HFF-Myc (cell line): ENCODE measurements around the gene SMOC2.

Experiments used
- DNase-seq: peaks from one replicate; pipeline ENCODE4 v3.0.0-alpha.2; 2011; ENCODE audit warnings: low read depth; ENCODE audit errors: extremely low read depth
- H3K4me3 ChIP-seq: replicated peaks from 2 replicates; pipeline ENCODE4 v1.5.1; 2011; ENCODE audit warnings: low read depth, mild to moderate bottlenecking, control low read depth, low read length
- TF ChIP-seq, protein P1 (sequence below): IDR thresholded peaks from 2 replicates; pipeline ENCODE4 v1.5.1; 2012; ENCODE audit warnings: mild to moderate bottlenecking, low read depth, low read length, control low read depth; ENCODE audit errors: missing control alignments

SMOC2 gene

DNA sequence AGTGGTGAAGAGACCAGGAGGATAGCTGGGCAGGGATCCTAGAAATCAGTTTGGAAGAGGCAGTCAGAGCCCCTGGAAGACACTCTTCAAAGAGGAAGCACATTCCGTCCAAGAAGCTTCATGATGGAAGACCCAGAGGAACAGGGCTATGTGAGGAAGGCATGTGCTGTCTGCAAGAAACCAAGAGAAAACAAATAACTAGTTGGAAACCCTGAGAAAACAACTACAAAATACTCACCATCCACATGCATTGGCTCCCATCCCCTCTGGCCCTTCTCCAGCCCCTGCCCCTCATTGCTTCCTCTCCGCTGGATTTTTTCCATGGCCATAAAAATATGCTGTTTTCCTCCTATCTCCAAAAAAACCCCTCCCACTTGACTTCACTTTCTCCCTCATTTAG lies 40.9 kb upstream of the SMOC2 start:
- TF ChIP-seq, protein P1, sequence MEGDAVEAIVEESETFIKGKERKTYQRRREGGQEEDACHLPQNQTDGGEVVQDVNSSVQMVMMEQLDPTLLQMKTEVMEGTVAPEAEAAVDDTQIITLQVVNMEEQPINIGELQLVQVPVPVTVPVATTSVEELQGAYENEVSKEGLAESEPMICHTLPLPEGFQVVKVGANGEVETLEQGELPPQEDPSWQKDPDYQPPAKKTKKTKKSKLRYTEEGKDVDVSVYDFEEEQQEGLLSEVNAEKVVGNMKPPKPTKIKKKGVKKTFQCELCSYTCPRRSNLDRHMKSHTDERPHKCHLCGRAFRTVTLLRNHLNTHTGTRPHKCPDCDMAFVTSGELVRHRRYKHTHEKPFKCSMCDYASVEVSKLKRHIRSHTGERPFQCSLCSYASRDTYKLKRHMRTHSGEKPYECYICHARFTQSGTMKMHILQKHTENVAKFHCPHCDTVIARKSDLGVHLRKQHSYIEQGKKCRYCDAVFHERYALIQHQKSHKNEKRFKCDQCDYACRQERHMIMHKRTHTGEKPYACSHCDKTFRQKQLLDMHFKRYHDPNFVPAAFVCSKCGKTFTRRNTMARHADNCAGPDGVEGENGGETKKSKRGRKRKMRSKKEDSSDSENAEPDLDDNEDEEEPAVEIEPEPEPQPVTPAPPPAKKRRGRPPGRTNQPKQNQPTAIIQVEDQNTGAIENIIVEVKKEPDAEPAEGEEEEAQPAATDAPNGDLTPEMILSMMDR, result no peak
- DNase-seq, result no peak
- no peak overlapping the region for H3K4me3 ChIP-seq

DNA sequence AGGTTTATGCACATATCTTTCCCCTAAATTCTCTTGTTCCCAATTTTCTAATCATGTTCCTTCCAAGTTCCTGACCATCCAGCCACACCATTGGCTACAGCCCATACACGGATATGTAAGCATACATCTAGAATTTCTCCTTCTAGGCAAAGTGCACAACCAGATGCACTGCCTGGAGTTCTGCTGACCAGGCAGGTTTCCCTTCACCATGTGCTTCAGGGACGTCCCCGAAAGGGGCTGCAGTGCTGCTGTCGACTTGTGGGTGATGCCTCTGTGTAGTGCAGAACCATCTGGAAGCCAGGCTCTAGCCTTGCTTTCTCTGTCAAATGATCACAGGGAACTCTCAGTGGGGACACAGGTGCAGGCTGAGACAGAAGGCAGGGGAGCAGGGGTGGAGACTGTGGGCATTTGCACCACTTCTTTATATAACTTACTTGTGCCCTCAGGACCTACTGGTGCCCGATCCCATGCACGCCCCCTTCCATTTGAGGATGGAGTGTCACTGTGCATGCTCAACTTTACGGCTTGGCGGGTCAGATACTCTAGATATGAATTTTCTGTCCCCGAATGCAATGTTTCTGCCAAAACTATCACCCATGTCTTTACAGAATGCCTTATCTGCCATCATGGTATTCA lies 37.5 kb upstream of the SMOC2 start:
- no peak for DNase-seq
- no peak overlapping the region for H3K4me3 ChIP-seq
- TF ChIP-seq, protein P1, result no peak

DNA sequence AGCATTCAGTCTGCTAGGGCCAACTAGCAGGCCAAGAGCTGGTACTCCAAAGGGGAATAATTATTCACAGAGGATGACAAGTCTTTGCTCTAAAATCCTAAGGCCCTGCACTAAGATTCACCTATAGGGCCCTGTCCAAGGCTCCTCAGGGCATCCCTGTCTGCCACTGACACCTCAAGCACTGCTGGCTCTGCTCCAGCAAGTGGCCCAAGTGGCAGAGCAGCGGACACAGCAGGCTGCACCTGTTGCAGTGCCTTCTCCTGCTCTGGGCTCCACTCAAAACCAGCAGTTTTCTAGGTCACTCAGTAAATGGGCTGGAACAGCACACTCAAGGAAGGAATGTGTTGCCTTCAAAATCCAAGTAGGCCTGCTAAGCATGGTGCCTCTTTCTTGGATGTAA lies 36.4 kb upstream of the SMOC2 start:
- no peak overlapping the region for H3K4me3 ChIP-seq
- DNase-seq, result no peak
- TF ChIP-seq, protein P1, result no peak

DNA sequence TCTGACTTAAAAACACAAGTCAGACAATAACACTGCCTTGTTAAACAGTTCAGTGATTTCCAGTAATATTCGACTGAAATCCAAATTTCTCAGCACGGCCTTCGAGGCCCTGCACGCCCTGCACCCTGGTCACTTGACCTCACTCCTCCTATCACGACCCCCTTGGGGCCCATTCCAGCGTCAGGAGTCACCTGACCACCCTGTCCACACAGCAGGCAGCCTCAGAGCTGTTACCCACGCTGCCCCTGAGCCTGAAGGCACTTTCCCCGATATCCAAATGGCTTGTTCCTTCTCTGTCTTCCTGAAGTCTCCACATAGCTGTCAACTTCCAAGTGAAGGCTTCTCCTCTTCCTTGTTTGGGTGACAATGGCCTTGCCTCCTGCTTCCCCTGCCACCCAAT lies 33.1 kb upstream of the SMOC2 start:
- H3K4me3 ChIP-seq, result no peak overlapping the region
- no peak for DNase-seq
- TF ChIP-seq, protein P1, result no peak

DNA sequence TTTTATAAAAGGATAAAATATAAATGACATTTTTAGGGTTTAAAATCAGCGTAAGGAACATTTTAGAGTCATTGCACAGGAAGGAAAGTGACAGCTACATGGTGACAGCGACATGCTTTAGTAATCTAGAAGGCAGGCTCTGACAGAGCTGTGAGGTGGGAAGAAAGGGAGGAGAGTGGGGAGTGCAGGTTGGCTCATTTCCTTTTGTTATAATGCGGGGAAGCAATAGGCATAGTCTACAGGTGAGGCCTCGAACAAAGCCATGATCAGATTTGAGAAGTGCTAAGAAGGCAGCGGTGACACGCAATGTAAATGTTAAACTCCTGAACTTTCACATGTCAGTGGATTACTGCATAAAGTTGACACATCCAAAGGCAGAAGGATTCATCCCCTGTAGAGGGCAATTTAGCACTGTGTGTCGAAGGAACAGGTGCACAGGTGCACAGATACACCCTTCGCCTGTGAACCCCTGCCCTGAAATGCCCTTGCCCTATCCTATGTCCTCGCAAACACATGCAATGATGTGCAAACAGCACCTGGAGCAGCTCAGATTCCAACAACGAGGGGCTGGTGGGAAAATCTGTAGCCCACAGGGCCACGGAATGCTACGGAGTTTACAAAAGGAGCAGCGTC lies 32.4 kb upstream of the SMOC2 start:
- TF ChIP-seq, protein P1, result no peak
- H3K4me3 ChIP-seq, result no peak overlapping the region
- DNase-seq, result no peak

DNA sequence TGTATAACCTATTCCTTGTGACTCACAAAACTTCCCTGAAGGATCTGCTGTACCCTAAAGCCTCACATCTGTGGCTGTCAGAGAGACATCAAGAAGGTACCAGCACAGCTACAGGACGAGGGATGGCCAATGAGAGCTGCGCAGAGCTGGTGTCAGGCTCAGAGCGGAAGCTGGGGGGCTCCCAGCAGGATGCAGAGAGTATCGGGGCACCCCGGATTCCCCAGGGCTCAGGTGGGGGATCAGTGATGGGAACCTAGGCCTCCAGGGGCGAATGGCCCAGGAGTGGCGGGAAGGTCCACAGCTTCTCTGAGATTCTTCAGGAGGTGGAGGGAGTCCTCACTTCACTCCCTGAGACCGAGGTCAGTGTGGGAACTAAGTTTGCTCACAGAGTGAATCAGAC lies 30.9 kb upstream of the SMOC2 start:
- H3K4me3 ChIP-seq, result no peak overlapping the region
- DNase-seq, result no peak
- TF ChIP-seq, protein P1, result no peak

DNA sequence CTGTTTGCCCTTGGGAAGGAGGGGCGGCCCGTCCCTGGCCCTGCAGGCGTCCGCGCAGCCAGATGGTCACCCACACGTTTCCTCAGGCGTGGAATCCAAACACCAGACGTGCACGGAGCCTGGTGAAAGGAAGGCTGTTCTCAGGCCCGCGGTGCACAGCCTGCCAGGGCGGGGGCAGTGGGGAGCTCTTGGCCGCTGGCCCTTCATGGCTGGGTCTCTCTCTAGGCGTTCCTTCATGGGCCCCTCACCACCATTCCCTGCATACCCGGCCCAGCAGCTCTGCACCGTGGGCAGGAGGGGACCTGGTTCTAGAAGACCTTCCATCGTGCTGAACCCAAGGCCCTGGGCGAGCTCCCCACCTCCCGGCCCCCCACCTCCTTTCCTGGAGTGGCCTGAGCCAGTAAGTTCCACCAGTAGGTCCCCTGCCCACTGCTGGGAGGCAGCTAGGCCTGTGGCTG lies 30.4 kb upstream of the SMOC2 start:
- no peak for DNase-seq
- H3K4me3 ChIP-seq, result no peak overlapping the region
- TF ChIP-seq, protein P1, result no peak
